HG02623 (cell line): ENCODE results near the gene PSME3IP1.
A peak's percentile ranks its signal among the peaks of the same experiment; 100 is the strongest.
"Not testable (repeated sequence)": the region's sequence is repeated elsewhere in the genome, so short reads cannot be mapped to it uniquely, and the experiment has no call there.

ENCODE experiments used
- ATAC-seq: cut with Tn5 transposase; IDR thresholded peaks from one replicate; pipeline ENCODE4 v1.9.1; 2021; ENCODE audit warnings: moderate library complexity; ENCODE audit not compliant: unreplicated experiment

The PSME3IP1 gene, protein sequence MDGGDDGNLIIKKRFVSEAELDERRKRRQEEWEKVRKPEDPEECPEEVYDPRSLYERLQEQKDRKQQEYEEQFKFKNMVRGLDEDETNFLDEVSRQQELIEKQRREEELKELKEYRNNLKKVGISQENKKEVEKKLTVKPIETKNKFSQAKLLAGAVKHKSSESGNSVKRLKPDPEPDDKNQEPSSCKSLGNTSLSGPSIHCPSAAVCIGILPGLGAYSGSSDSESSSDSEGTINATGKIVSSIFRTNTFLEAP

DNA sequence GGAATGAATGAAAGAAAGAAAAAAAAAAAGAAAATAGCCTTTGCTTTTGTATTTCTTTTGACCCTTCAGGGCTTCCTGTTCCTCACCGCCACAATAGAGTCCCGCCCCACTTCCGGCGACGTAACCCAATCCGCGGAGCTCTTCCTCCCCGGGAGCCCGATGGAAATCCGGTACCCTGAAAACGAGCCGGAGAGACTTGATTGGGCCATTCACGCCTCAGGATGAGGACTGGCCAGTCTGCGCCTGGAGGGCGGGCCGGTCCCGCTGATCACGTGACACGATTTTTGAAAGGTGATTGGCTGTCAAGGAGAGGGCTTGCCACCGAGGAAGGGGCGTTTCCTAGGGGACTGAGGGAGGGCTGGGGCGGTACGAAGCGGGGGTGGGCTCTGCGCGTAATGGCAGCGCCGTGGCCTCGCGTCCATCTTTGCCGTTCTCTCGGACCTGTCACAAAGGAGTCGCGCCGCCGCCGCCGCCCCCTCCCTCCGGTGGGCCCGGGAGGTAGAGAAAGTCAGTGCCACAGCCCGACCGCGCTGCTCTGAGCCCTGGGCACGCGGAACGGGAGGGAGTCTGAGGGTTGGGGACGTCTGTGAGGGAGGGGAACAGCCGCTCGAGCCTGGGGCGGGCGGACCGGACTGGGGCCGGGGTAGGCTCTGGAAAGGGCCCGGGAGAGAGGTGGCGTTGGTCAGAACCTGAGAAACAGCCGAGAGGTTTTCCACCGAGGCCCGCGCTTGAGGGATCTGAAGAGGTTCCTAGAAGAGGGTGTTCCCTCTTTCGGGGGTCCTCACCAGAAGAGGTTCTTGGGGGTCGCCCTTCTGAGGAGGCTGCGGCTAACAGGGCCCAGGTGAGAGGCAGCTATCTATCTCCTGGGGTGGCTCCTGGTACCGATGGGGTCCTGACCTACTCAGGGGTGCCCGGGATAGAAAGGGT, at the start of gene PSME3IP1, which contains the start of gene RSPRY1:
TSS of gene PSME3IP1 (minus strand) at position 95 of the 927 bp plus-strand sequence. CDS start 12,185 bp downstream, outside the sequence.
TSS of gene RSPRY1 (plus strand) at position 385 of the 927 bp plus-strand sequence. CDS start 18,330 bp downstream, outside the sequence.
- ATAC-seq, result peak; percentile 88

DNA sequence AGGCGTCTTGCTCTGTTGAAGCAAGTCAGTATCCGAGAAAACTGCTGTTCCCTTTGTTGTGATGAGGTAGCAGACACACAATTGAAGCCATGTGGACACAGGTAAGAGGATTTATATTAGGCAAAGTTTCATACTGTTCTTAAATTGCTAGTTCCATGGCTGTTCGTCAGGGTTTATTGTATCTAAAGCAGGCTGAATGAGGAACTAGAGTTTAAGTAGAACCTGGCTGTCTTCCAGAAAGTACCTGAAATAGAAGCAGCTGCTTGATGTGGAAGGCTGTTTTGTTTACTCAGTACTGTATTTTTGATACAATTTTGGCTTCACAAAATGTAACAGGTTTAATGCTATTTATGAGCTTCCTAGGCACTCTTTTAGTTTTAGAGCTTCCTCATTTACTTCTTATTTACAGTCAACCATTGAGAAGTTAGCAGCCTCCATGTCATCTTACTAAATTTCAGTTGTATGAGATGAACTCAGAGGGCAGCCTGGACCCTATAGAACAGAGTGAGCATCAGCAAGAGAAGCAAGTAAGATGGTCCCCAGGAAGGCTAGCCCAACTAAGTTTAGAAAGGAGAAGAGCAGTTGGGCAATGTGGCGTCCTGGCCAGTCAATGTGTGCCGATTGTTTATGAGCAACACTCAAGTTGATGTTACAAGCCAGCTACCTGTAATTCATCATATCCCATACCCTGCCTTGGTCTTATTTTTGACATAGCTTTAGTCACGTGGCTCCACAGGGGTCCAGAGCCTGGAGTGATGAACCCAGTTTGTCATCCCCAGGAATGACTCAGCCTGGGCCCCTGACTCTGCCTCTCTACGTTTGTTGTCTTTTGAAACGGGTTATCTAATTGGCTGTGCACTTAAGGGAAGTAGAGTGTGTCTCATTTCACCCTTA, 49.5 kb upstream of the PSME3IP1 start:
- ATAC-seq, result no peak

DNA sequence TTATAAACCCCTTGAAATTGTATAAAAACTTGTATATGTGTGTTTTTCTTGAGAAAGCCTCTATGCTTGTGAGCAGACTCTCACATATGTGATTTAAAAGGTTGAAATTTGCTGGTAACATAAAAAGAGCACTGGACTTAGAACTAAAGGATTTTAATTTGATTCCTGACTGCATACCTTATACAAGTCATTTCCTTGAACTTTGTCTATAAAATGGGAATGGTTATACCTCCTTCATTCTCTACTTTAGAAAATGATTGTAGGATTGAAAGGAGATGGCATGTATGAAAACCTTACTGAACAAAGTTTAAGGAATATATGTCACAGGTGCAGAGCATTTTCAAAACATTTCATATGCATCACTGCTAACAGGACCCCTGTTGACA, 48.9 kb upstream of the PSME3IP1 start:
- ATAC-seq, result no peak

DNA sequence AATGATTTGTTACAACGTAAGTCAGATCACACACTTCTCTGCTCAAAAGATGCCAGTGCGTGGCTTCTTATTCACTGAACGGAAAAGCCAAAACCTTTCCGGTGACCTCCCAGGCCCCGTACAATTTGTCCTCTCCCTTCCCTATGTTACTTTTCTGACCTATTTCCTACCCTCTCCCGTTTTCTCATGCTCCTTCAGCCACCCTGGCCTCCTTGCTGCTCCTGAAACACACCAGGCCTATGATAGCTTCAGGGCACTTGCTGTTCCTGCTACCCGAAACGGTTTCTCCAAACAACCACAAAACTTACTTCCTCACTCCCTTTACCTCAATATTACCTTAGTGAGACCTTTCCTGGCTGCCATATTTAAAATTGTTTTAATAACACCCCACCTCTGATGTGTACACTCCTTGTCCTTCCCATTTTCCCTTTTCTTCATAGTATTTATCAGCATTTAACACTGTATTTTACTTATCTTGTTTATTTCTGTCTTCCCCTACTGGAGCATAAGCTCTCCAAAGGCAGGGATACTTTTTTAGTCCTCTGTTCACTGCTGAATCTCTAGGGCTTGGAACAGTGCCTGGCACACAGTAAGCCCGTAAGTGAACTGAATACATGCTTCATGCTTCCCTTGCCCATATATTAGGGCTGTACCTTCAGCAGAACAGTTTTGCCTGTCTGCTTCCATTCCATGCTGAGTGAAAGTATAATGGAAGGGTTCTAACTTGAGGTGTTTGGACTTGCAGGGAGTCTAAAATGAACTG, 48.3 kb upstream of the PSME3IP1 start:
- no peak for ATAC-seq

DNA sequence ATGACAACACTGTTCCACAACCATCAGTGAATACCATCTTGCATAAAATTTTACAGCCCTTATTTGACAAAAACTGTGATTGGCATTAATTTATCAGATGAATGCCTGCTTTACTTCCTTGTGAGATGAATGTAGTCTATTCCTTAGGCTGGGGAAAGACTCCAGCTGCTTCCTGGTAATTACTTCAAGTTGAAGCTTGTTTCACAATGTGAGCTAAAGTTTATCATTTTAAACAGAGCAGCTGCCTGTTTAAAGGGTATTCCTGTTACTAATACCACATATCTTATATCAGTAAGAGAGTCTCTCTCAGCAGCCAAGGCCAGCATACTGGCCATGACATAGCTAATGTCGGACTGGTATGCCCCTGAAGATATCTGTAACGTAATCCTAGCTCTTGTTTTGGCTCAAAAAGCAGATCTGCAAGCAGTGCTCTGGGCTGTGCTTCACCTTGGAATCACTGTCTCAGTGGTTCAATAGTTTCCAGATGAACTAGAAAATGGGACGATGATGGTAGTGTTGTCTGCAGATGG, 46.0 kb upstream of the PSME3IP1 start:
- no peak for ATAC-seq

DNA sequence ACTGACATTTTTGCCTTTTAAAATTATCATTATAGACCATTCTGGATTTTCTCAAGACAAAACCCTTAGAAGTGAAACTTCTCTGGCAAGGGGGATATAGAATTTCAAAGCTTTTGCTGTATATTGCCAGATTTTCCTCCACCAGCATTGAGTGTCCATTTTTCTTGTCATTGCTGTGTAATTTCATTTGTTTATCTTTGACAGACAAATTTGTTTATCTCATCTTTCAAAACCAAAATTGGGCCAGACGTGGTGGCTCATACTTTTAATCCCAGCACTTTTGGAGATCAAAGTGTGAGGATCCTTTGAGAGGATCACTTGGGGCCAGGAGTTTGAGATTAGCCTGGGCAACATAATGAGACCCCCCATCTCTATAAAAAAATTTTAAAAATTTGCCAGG, 43.2 kb upstream of the PSME3IP1 start:
- no peak for ATAC-seq

DNA sequence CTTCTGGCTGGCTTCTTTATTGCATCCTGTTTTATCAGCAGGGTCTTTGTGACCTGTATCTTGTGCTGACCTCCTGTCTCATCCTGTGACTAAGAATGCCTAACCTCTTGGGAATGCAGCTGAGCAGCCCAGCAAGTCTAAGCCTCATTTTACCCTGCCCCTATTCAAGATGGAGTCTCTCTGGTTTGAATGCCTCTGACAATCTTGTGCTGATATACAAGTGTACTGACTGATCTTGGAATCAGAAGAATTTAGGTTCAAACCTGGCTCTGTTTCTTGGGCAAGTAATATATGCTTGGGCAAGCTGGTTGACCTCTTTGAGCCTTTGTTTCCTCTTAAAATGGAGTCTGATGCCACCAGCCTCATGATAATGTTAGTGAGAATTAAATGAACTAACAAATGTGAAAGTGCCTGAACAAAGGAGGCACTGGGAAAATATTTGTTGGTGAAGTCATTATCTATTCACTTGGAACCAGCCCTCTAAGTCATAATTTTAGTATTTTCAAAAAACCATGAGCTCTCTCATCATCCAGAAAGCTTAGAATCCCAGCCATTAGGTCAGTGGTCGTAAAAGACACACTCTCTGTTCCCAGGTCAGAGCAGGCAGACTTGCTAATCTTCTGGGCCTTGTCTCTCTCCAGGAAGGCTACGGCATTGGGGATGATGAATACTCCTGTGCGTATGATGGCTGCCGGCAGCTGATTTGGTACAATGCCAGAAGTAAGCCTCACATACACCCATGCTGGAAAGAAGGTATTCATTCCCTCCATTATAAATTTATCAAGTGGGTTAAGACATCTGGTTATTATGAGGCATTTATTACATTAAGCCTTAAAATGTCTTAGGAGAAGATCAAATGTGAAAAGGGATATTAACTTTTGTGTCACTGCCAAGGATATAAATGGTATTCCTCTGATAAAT, 41.1 kb upstream of the PSME3IP1 start:
- no peak for ATAC-seq

DNA sequence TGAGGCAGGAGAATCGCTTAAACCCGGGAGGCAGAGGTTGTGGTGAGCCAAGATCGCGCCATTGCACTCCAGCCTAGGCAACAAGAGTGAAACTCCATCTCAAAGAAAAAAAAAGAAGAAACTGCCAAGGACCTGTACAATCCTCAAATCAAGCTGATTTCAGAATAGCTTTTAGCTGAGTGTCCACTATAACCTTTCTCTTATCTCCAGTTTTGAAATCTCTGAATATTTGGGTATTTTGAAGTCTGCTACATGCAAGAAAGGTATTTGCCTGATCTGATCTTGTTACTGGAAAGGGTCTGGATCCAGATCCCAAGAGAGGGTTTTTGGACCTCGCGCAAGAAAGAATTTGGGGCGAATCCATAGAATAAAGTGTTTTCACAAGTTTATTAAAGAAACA, 40.1 kb upstream of the PSME3IP1 start:
- ATAC-seq, result no peak

DNA sequence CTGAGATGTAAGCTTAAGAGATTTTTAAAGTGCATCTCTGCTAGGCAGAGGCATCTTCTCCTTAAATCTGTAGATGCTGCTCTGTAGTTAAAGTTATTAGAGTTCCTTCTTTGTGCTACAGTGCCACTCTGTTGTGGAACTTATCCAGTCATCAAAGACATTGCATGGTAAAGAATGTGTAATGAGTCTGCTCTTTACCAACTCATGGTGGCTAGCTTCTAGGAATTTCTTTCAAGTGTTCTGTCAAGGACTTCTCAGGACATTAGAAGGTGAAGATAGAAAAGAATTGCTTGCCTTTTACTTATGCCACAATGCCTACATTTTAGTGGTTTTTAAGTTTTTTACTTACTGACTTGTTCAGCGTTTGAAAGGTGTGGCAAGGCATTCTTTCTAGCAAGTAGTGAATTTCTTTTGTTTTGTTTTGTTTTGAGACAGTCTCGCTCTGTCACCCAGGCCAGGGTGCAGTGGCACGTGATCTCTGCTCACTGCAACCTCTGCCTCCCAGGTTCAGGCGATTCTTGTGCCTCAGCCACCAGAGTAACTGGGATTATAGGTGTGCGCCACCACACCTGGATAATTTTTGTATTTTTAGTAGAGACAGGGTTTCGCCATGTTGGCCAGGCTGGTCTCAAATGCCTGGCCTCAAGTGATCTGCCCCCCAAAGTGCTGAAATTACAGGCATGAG, 39.0 kb upstream of the PSME3IP1 start:
- ATAC-seq, result no peak

DNA sequence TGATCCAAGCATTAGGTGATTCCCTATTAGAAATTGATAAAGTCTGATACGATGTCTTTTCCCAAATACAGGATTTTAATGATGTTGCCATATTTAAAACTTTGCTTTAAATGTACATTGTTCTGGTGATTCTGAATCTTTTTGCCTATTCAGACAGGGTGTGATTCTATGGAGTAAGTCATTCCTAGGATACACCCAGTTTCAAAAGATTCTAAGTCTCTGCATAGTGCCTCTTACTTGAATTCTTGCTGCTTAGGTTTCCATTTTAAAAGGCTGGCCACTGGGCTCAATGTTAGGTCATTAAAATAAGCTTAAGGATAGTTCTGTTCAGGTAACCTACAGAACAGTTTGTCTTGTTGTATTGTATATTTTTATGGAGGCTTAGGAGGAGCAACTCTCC, 37.2 kb upstream of the PSME3IP1 start:
- no peak for ATAC-seq

DNA sequence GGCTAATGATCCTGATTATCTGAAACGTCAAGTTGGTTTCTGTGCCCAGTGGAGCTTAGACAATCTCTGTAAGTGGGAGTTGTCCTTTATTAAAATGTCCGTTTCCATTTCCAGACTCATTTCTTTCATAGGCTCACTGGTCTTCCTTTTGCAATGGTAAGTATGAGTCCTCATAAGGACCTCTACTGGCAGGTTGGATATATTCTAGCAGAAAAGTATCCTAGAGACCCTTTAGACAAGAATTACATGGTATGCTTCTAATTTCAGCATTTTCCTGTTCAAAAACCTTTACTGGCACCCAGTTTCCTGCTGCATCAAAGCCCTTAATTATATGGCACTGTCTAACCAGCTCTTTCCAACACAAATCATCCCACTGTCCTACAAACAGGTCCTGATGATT, 31.1 kb upstream of the PSME3IP1 start:
- ATAC-seq, result no peak

DNA sequence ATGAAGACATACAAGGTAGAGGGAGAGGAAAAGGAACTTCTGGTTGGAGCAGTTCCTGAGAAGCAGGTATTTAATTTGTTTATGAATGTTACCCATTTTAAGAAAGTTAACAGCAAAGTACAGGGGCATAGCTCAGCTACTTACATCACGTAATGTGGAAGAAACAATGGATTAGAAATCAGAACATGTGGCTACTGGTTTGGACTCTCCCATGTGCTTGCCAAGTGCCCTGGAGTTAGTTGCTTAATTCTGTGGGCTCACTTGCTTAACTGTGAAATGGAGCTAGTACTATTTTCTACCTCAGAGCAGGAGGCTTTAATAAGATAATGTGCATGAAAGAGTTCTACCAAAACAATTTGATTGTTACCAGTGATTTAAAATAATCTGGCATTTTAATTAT, 27.6 kb upstream of the PSME3IP1 start:
- no peak for ATAC-seq

DNA sequence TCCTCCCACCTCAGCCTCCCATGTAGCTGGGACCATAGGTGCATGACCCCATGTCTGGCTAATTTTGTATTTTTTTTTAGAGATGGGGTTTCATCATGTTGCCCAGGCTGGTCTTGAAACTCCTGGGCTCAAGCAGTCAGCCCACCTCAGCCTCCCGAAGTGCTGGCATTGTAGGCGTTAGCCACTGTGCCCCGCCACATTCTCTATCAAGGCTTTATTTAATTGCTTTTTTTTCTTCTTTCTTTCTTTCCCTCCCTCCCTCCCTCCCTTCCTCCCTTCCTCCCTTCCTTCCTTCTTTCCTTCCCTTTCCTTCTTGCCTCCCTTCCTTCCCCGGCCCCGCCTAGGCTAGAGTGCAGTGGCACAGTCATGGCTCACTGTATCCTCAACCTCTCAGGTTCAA, 23.9 kb upstream of the PSME3IP1 start:
- ATAC-seq, result no peak

DNA sequence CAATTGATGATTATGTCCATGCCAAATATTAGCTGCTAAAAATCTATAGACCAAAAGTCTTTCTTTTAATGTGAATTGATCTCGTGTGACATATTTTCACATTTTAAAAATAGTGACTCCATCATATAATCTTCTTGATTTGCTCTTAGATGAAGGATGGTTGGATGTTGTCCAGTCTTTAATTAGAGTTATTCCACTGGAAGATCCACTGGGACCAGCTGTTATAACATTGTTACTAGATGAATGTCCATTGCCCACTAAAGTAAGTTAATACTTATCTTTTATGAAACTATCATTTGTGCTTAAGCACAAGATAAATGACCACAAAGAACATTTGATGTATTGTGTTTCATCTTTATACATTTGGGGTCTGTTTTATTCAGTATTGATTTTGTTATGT, 23.1 kb upstream of the PSME3IP1 start:
- ATAC-seq, result no peak

DNA sequence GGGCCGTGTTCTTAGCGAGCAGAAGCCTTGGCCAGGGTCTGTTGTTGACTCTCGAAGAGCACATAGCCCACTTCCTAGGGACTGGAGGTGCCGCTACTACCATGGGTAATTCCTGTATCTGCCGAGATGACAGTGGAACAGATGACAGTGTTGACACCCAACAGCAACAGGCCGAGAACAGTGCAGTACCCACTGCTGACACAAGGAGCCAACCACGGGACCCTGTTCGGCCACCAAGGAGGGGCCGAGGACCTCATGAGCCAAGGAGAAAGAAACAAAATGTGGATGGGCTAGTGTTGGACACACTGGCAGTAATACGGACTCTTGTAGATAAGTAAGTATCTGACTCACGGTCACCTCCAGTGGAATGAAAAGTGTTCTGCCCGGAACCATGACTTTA, 18.8 kb upstream of the PSME3IP1 start:
- ATAC-seq, result no peak

DNA sequence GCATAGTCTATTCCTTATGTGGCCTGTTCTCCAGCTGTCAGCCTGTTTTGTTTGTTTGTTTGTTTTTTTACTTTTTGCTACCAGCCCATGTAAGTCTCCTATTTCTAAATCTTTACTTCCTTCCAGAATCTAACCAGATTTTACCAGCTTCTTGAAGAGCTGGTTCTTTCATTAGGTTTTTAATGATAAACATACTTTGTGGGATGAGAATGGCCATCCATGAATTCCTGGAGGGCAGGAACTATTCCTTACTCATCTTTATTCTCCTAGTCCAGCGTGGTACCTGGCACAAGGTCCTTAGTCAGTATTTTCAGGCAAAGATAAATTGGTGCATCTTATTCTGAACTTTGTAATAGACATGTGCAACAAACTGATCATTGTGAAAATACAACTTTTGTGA, 17.6 kb upstream of the PSME3IP1 start:
- no peak for ATAC-seq

DNA sequence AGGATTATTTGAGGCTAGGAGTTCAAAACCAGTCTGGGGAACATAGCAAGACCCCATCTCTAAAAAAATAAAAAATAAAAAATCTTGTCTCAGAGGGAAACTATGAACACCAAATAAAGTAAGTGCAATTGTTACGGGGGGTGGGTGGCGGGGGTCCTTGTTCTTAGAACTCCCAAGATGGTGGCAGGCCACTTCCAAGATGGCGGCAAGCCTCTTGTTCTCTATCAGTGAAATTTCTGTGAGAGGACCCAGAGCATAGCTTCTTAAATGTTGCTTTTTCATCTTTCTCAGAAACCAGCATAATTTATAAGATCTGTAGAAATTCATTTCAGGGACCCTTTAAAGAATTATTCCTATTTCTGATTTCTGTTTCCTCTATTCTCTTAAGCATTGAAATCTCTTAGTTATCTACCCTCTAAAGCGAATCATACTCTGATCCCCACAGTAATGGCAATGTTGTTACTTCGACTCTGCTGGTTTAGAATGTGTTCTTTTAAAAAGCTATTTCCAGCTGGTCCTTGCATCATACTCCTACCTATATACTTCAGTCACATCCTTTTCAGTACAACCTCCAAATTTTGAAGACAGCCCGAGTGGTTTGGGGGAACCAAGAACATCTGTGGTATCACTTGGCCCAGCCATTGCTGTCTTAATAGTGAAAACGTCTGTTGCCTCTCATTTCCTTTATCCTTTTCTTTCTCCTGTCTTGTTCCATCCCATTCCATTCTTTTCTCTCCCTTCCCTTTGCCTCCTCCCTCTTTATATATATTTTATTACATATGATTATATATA, 16.5 kb upstream of the PSME3IP1 start:
- ATAC-seq, result no peak

DNA sequence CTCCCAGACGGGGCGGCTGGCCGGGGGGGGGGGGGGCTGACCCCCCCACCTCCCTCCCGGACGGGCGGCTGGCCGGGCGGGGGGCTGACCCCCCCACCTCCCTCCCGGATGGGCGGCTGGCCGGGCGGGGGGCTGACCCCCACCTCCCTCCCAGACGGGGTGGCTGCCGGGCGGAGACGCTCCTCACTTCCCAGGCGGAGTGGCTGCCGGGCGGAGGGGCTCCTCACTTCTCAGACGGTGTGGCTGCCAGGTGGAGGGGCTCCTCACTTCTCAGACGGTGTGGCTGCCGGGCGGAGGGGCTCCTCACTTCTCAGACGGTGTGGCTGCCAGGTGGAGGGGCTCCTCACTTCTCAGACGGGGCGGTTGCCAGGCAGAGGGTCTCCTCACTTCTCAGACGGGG, 15.1 kb upstream of the PSME3IP1 start:
- ATAC-seq, result not testable (repeated sequence)
